ENCODE measurements around the gene ADAMTSL3. TPM values are rescaled to one million over a fixed set of nuclear protein-coding genes. Genes with fewer than 3 reads are reported as not detected.

Gene ADAMTSL3
- total RNA-seq, 1 donor from 2014 or later = not detected

GRCh38 chr15:83871808-83872559, 218.1 kb downstream of the ADAMTSL3 start:
- no peak overlapping the region for H3K27ac Mint-ChIP-seq
- H3K4me3 Mint-ChIP-seq = no peak overlapping the region
- H3K36me3 Mint-ChIP-seq (ENCODE audit: low read depth) = no peaks in the 10 kb centered on the region
- DNase-seq (ENCODE audit: low spot score) = no peak
- peaks cover 3% of the 10 kb centered on the region for H3K27me3 Mint-ChIP-seq (ENCODE audit: insufficient read depth)
- intact Hi-C loops (cut with micrococcal nuclease) = no loop called here
- H3K9me3 Mint-ChIP-seq = no peaks in the 10 kb centered on the region
- no peaks in the 10 kb centered on the region for H3K4me1 Mint-ChIP-seq (ENCODE audit: low read depth)

GRCh38 chr15:83873966-83874365, 220.0 kb downstream of the ADAMTSL3 start:
- Mint-ChIP-seq H3K27me3 (ENCODE audit: insufficient read depth) (peaks cover 7% of the 10 kb centered on the region), H3K4me3 (no peak overlapping the region), H3K9me3 (no peaks in the 10 kb centered on the region), H3K36me3 (ENCODE audit: low read depth) (no peaks in the 10 kb centered on the region), H3K4me1 (ENCODE audit: low read depth) (no peaks in the 10 kb centered on the region), H3K27ac (no peak overlapping the region)
- intact Hi-C loops (cut with micrococcal nuclease) = no loop called here
- no peak for DNase-seq (ENCODE audit: low spot score)

- Mint-ChIP-seq H3K27ac (no peak overlapping the region), H3K27me3 (ENCODE audit: insufficient read depth) (peaks cover 10% of the 10 kb centered on the region), H3K36me3 (ENCODE audit: low read depth) (no peaks in the 10 kb centered on the region), H3K4me3 (no peak overlapping the region), H3K4me1 (ENCODE audit: low read depth) (no peaks in the 10 kb centered on the region), H3K9me3 (no peaks in the 10 kb centered on the region)
- intact Hi-C loops (cut with micrococcal nuclease) = no loop called here
- no peak for DNase-seq (ENCODE audit: low spot score)
These were observed 226.6 kb downstream of the ADAMTSL3 start for GRCh38 chr15:83880529-83880928.

- intact Hi-C loops (cut with micrococcal nuclease) = no loop called here
- no peak overlapping the region for H3K4me3 Mint-ChIP-seq
- H3K4me1 Mint-ChIP-seq (ENCODE audit: low read depth) = no peaks in the 10 kb centered on the region
- no peak for DNase-seq (ENCODE audit: low spot score)
- H3K9me3 Mint-ChIP-seq = no peaks in the 10 kb centered on the region
- H3K27me3 Mint-ChIP-seq (ENCODE audit: insufficient read depth) = peaks cover 10% of the 10 kb centered on the region
- no peak overlapping the region for H3K27ac Mint-ChIP-seq
- H3K36me3 Mint-ChIP-seq (ENCODE audit: low read depth) = no peaks in the 10 kb centered on the region
These were observed 227.2 kb downstream of the ADAMTSL3 start for GRCh38 chr15:83881156-83881555.

GRCh38 chr15:83886321-83886720, 232.4 kb downstream of the ADAMTSL3 start:
- H3K9me3 Mint-ChIP-seq = no peaks in the 10 kb centered on the region
- no peak overlapping the region for H3K4me3 Mint-ChIP-seq
- no peaks in the 10 kb centered on the region for H3K4me1 Mint-ChIP-seq (ENCODE audit: low read depth)
- H3K27ac Mint-ChIP-seq = no peak overlapping the region
- DNase-seq (ENCODE audit: low spot score) = no peak
- H3K27me3 Mint-ChIP-seq (ENCODE audit: insufficient read depth) = peaks cover 3% of the 10 kb centered on the region
- intact Hi-C loops (cut with micrococcal nuclease) = no loop called here
- H3K36me3 Mint-ChIP-seq (ENCODE audit: low read depth) = no peaks in the 10 kb centered on the region

- H3K4me1 Mint-ChIP-seq (ENCODE audit: low read depth) = no peaks in the 10 kb centered on the region
- H3K27ac Mint-ChIP-seq = no peak overlapping the region
- no peaks in the 10 kb centered on the region for H3K36me3 Mint-ChIP-seq (ENCODE audit: low read depth)
- no peak overlapping the region for H3K4me3 Mint-ChIP-seq
- peaks cover 4% of the 10 kb centered on the region for H3K27me3 Mint-ChIP-seq (ENCODE audit: insufficient read depth)
- H3K9me3 Mint-ChIP-seq = no peaks in the 10 kb centered on the region
- intact Hi-C loops (cut with micrococcal nuclease) = no loop called here
- no peak for DNase-seq (ENCODE audit: low spot score)
These were observed 233.5 kb downstream of the ADAMTSL3 start for GRCh38 chr15:83887404-83887803.

- Mint-ChIP-seq H3K27me3 (ENCODE audit: insufficient read depth) (peaks cover 4% of the 10 kb centered on the region), H3K36me3 (ENCODE audit: low read depth) (no peaks in the 10 kb centered on the region), H3K9me3 (no peaks in the 10 kb centered on the region)
These were observed 234.0 kb downstream of the ADAMTSL3 start for GRCh38 chr15:83887961-83888360.

GRCh38 chr15:83889995-83890394, 236.1 kb downstream of the ADAMTSL3 start:
- intact Hi-C loops (cut with micrococcal nuclease) = no loop called here
- no peak overlapping the region for H3K4me3 Mint-ChIP-seq
- H3K36me3 Mint-ChIP-seq (ENCODE audit: low read depth) = no peaks in the 10 kb centered on the region
- no peaks in the 10 kb centered on the region for H3K9me3 Mint-ChIP-seq
- no peaks in the 10 kb centered on the region for H3K4me1 Mint-ChIP-seq (ENCODE audit: low read depth)
- peaks cover 6% of the 10 kb centered on the region for H3K27me3 Mint-ChIP-seq (ENCODE audit: insufficient read depth)
- H3K27ac Mint-ChIP-seq = no peak overlapping the region
- DNase-seq (ENCODE audit: low spot score) = no peak

More at GRCh38 chr15:83887961-83888360, 234.0 kb downstream of the ADAMTSL3 start:
- Mint-ChIP-seq H3K4me3 (no peak overlapping the region), H3K4me1 (ENCODE audit: low read depth) (no peaks in the 10 kb centered on the region), H3K27ac (no peak overlapping the region)
- intact Hi-C loops (cut with micrococcal nuclease) = no loop called here
- DNase-seq (ENCODE audit: low spot score) = no peak

- Mint-ChIP-seq H3K36me3 (ENCODE audit: low read depth) (no peaks in the 10 kb centered on the region), H3K9me3 (no peaks in the 10 kb centered on the region), H3K27ac (no peak overlapping the region), H3K4me1 (ENCODE audit: low read depth) (no peaks in the 10 kb centered on the region), H3K4me3 (no peak overlapping the region), H3K27me3 (ENCODE audit: insufficient read depth) (peaks cover 6% of the 10 kb centered on the region)
- intact Hi-C loops (cut with micrococcal nuclease) = no loop called here
- DNase-seq (ENCODE audit: low spot score) = no peak
These were observed 236.7 kb downstream of the ADAMTSL3 start for GRCh38 chr15:83890587-83890986.

- DNase-seq (ENCODE audit: low spot score) = no peak
- Mint-ChIP-seq H3K4me1 (ENCODE audit: low read depth) (no peaks in the 10 kb centered on the region), H3K36me3 (ENCODE audit: low read depth) (no peaks in the 10 kb centered on the region), H3K9me3 (no peaks in the 10 kb centered on the region), H3K4me3 (no peak overlapping the region), H3K27me3 (ENCODE audit: insufficient read depth) (peaks cover 6% of the 10 kb centered on the region), H3K27ac (no peak overlapping the region)
- intact Hi-C loops (cut with micrococcal nuclease) = no loop called here
These were observed 238.6 kb downstream of the ADAMTSL3 start for GRCh38 chr15:83892498-83892897.

- Mint-ChIP-seq H3K9me3 (no peaks in the 10 kb centered on the region), H3K4me1 (ENCODE audit: low read depth) (no peaks in the 10 kb centered on the region), H3K36me3 (ENCODE audit: low read depth) (no peaks in the 10 kb centered on the region), H3K4me3 (no peak overlapping the region), H3K27ac (no peak overlapping the region), H3K27me3 (ENCODE audit: insufficient read depth) (peaks cover 6% of the 10 kb centered on the region)
- DNase-seq (ENCODE audit: low spot score) = no peak
- intact Hi-C loops (cut with micrococcal nuclease) = no loop called here
These were observed 239.4 kb downstream of the ADAMTSL3 start for GRCh38 chr15:83893308-83893707.

GRCh38 chr15:83897037-83897436, 243.1 kb downstream of the ADAMTSL3 start:
- Mint-ChIP-seq H3K27me3 (ENCODE audit: insufficient read depth) (peaks cover 8% of the 10 kb centered on the region), H3K9me3 (no peaks in the 10 kb centered on the region), H3K36me3 (ENCODE audit: low read depth) (no peaks in the 10 kb centered on the region), H3K27ac (no peak overlapping the region), H3K4me3 (no peak overlapping the region), H3K4me1 (ENCODE audit: low read depth) (no peaks in the 10 kb centered on the region)
- intact Hi-C loops (cut with micrococcal nuclease) = no loop called here
- no peak for DNase-seq (ENCODE audit: low spot score)

- no peak for DNase-seq (ENCODE audit: low spot score)
- intact Hi-C loops (cut with micrococcal nuclease) = no loop called here
- Mint-ChIP-seq H3K27ac (no peak overlapping the region), H3K4me3 (no peak overlapping the region), H3K4me1 (ENCODE audit: low read depth) (no peaks in the 10 kb centered on the region), H3K9me3 (no peaks in the 10 kb centered on the region), H3K27me3 (ENCODE audit: insufficient read depth) (peaks cover 8% of the 10 kb centered on the region), H3K36me3 (ENCODE audit: low read depth) (no peaks in the 10 kb centered on the region)
These were observed 244.4 kb downstream of the ADAMTSL3 start for GRCh38 chr15:83898361-83898760.

- H3K27ac Mint-ChIP-seq = no peak overlapping the region
These were observed 245.7 kb downstream of the ADAMTSL3 start for GRCh38 chr15:83899670-83900069.

More at GRCh38 chr15:83899670-83900069, 245.7 kb downstream of the ADAMTSL3 start:
- DNase-seq (ENCODE audit: low spot score) = no peak
- H3K36me3 Mint-ChIP-seq (ENCODE audit: low read depth) = no peaks in the 10 kb centered on the region
- intact Hi-C loops (cut with micrococcal nuclease) = no loop called here
- H3K27me3 Mint-ChIP-seq (ENCODE audit: insufficient read depth) = peaks cover 8% of the 10 kb centered on the region
- H3K4me3 Mint-ChIP-seq = no peak overlapping the region
- H3K9me3 Mint-ChIP-seq = no peaks in the 10 kb centered on the region
- H3K4me1 Mint-ChIP-seq (ENCODE audit: low read depth) = no peaks in the 10 kb centered on the region

Measured in activated T-helper 1 cell treated with anti-CD3 and anti-CD28 coated beads, Interleukin-12 subunit alpha, Interleukin-12 subunit beta, Interleukin-2, Interleukin-4 antibody, amounts not matched to agents 30 ng/mL and 10 ng/mL and 1 ng/mL, durations not matched to agents 14 hours and 24 hours and 36 hours (primary cell).